GM13977 (cell line): ENCODE measurements around the gene JAKMIP1.

Experiments
- DNase-seq: peaks from one replicate; pipeline ENCODE4 v3.0.0; 2012; ENCODE audit warnings: low spot score
- in situ Hi-C: fragments of 300-500 bp; cut with MboI; formaldehyde crosslinking; loops from one replicate; pipeline ENCODE4 v1.12.0; 2022; ENCODE audit warnings: low sequenced_read_pairs, low pct_unique_long_range_greater_than_20kb, mixed read lengths, inconsistent platforms; ENCODE audit not compliant: unreplicated experiment
- TF ChIP-seq, protein P1 (sequence below): IDR thresholded peaks from 2 replicates; pipeline ENCODE4 v1.5.1; 2012; ENCODE audit warnings: mild to moderate bottlenecking, control low read depth; ENCODE audit not compliant: insufficient read depth; ENCODE audit errors: extremely low read depth, missing control alignments

Gene JAKMIP1

GRCh38 chr4:6152869-6153705, 47.3 kb downstream of the JAKMIP1 start:
- no peak for DNase-seq
- TF ChIP-seq, protein P1, sequence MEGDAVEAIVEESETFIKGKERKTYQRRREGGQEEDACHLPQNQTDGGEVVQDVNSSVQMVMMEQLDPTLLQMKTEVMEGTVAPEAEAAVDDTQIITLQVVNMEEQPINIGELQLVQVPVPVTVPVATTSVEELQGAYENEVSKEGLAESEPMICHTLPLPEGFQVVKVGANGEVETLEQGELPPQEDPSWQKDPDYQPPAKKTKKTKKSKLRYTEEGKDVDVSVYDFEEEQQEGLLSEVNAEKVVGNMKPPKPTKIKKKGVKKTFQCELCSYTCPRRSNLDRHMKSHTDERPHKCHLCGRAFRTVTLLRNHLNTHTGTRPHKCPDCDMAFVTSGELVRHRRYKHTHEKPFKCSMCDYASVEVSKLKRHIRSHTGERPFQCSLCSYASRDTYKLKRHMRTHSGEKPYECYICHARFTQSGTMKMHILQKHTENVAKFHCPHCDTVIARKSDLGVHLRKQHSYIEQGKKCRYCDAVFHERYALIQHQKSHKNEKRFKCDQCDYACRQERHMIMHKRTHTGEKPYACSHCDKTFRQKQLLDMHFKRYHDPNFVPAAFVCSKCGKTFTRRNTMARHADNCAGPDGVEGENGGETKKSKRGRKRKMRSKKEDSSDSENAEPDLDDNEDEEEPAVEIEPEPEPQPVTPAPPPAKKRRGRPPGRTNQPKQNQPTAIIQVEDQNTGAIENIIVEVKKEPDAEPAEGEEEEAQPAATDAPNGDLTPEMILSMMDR = no peak
- in situ Hi-C loops = no loop called here

DNA sequence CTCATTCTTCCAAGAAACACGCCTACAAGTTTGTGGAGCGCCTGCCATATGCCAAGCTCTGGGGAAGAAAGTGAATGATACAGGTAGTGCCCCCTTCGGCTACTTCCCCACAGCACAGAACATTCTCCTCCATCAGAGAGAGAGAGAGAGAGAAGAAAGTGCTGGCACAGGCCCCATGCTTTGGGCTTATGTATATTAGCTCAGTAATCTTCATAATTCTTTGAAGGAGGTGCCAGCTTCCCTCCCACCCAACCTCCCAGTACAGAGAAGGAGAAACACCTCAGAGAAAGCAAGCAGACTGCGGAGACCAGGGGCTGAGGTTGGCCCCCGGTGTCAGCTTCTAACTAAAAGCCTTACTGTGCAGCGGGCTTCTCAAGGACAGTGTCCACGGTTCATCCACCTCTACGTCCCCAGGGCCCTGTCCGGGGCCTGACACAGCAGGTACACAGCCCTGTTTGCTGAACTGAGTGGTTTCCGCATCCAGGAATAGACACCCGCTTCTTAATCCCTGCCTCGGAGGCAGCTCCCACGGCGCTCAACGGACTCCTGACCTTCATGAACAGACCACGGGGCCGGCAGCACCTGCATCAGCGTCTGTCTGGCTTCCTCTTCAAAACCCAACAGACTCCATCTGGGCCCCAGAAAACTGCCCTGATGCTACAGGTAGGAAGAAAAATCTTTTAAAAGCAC, 50.2 kb downstream of the JAKMIP1 start:
- in situ Hi-C loops = no loop called here
- no peak for DNase-seq
- TF ChIP-seq, protein P1 = no peak

GRCh38 chr4:6148506-6149205, 51.7 kb downstream of the JAKMIP1 start:
- in situ Hi-C loops = no loop called here
- no peak for DNase-seq
- TF ChIP-seq, protein P1 = no peak

DNA sequence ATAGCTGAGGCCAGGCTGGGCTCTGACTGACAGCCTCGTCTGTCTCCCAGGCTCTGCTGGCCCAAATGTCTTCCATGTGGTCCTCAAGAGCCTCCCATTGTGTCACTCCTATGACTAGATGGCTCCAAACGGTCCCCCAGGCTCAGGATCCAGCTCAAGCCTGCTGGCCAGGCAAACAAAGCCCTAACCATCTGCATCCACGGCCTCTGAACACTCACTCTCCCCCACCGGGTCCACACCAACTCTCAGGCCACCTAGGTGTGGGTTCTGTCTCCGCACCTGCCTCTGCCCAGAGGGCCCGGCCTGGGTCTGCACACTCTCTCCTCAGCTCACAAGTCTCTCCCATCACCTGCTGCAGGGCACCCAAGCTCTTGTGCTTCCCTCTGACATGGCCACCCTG, 52.9 kb downstream of the JAKMIP1 start:
- TF ChIP-seq, protein P1 = no peak
- in situ Hi-C loops = no loop called here
- no peak for DNase-seq

DNA sequence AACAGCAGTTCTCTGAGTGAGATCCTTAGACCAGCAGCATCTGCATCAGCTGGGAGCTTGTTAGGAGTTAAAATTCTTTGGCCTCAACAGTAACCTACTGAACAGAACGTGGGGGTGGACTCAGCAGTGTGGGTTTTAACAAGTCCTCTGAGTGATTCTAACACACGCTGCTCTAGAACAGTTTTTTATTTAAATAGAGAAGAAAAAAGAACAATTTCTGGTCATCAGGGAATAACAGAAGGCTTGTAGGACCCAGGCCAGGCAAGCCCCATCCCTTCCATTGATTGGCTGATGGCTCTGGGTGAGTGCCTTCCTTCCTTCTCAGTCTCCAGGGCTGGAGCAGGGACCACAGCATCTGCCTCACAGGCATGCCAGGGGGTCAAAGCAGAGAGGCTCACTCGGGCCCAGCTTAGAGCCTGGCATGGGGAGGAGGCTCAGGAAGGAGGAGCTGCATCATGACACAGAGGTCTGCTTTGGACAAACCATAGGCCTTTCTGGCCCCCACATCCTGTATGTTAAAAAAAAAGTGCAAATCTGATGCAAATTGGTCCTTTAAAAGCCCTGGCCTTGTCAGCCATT, 56.7 kb downstream of the JAKMIP1 start:
- TF ChIP-seq, protein P1 = no peak
- in situ Hi-C loops = no loop called here
- no peak for DNase-seq

GRCh38 chr4:6142935-6143602, 57.3 kb downstream of the JAKMIP1 start:
- DNase-seq = no peak

More at GRCh38 chr4:6142935-6143602, 57.3 kb downstream of the JAKMIP1 start:
- TF ChIP-seq, protein P1 = no peak
- in situ Hi-C loops = no loop called here
